Prostate gland (tissue), 2 donors: ENCODE data around the gene SLC35F3.

Source experiments
- POLR2A ChIP-seq: fragments of 450-650 bp; IDR thresholded peaks from one replicate; pipeline ENCODE4 v1.6.1; 2016; ENCODE audit warnings: antibody characterized with exemption, mild to moderate bottlenecking
- POLR2AphosphoS5 ChIP-seq: sonication (generic); formaldehyde crosslinking; IDR thresholded peaks from one replicate; pipeline ENCODE4 v1.6.1; 2017; ENCODE audit warnings: antibody characterized with exemption
- TF ChIP-seq, protein P1 (sequence below), 4 experiments: fragments of 200-600 bp in 2 of 4; fragments of 450-650 bp in 2 of 4; sonication (generic) in 2 of 4; IDR thresholded peaks; 1 replicate in 3 of 4; 2 replicates in 1 of 4; pipeline ENCODE4 v1.5.1; 2016 to 2019; ENCODE audit warnings: antibody characterized with exemption in 4 of 4, mild to moderate bottlenecking in 2 of 4, moderate library complexity in 2 of 4

DNA sequence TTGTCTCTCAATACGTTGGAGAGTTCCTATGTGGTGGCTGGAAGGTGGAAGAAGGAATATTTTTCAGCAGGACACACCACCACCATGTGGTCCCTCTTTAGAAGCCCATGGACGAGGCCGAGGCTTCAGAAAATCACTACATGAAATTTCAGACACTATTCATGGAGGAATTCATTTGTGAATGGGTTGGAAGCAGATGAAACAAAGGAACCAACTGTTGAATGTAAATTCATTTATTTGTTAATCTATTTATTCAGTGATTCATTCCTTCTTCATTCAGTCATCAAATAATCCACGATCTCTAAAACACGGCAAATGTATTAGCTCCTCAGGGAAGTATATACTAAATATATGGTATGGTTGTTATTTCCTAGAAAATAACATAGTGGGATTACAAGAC, 12.2 kb downstream of the SLC35F3 start:
- TF ChIP-seq, protein P1, sequence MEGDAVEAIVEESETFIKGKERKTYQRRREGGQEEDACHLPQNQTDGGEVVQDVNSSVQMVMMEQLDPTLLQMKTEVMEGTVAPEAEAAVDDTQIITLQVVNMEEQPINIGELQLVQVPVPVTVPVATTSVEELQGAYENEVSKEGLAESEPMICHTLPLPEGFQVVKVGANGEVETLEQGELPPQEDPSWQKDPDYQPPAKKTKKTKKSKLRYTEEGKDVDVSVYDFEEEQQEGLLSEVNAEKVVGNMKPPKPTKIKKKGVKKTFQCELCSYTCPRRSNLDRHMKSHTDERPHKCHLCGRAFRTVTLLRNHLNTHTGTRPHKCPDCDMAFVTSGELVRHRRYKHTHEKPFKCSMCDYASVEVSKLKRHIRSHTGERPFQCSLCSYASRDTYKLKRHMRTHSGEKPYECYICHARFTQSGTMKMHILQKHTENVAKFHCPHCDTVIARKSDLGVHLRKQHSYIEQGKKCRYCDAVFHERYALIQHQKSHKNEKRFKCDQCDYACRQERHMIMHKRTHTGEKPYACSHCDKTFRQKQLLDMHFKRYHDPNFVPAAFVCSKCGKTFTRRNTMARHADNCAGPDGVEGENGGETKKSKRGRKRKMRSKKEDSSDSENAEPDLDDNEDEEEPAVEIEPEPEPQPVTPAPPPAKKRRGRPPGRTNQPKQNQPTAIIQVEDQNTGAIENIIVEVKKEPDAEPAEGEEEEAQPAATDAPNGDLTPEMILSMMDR (IDR thresholded peaks at IDR 0.05) = no peak
- TF ChIP-seq POLR2A (no peak), POLR2AphosphoS5 (no peak)
